DOHH2 (cell line): ENCODE results near the gene FBXL20.
"Not testable (repeated sequence)": the region's sequence is repeated elsewhere in the genome, so short reads cannot be mapped to it uniquely, and the experiment has no call there.

ENCODE experiments used
- EZH2phosphoT487 ChIP-seq: fragments of 200-600 bp; sonication (generic); IDR thresholded peaks from 2 replicates; pipeline ENCODE4 v1.6.1; 2017; ENCODE audit warnings: borderline replicate concordance, mild to moderate bottlenecking, antibody characterized with exemption, low read length, moderate library complexity, mixed read lengths
- TF ChIP-seq, protein P1 (sequence below): fragments of 200-600 bp; sonication (generic); IDR thresholded peaks from one replicate; pipeline ENCODE4 v1.5.1; 2014; ENCODE audit warnings: antibody characterized with exemption, mild to moderate bottlenecking, low read depth, low read length; ENCODE audit not compliant: poor library complexity, severe bottlenecking

DNA sequence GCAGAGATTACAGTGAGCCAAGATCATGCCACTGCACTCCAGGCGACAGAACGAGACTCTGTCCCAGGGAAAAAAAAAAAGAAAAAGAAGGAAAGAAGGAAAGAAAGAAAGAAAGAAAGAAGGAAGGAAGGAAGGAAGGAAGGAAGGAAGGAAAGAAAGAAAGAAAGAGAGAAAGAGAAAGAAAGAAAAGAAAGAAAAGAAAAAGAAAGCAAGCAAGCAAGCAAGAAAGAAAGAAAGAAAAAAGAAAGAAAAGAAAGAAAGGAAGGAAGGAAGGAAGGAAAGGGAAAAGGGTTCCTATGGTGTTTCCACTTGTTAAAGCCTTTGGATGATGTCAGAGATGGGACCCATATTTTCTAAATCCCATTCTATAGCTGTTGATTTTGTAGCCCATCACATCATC is 38.4 kb upstream of the FBXL20 start:
- TF ChIP-seq, protein P1, sequence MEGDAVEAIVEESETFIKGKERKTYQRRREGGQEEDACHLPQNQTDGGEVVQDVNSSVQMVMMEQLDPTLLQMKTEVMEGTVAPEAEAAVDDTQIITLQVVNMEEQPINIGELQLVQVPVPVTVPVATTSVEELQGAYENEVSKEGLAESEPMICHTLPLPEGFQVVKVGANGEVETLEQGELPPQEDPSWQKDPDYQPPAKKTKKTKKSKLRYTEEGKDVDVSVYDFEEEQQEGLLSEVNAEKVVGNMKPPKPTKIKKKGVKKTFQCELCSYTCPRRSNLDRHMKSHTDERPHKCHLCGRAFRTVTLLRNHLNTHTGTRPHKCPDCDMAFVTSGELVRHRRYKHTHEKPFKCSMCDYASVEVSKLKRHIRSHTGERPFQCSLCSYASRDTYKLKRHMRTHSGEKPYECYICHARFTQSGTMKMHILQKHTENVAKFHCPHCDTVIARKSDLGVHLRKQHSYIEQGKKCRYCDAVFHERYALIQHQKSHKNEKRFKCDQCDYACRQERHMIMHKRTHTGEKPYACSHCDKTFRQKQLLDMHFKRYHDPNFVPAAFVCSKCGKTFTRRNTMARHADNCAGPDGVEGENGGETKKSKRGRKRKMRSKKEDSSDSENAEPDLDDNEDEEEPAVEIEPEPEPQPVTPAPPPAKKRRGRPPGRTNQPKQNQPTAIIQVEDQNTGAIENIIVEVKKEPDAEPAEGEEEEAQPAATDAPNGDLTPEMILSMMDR: not testable (repeated sequence)
- TF ChIP-seq EZH2phosphoT487: not testable (repeated sequence)
